Progenitor cell of endocrine pancreas (in vitro differentiated cells): ENCODE results near the gene SLC4A8. TPM values are rescaled to one million over a fixed set of nuclear protein-coding genes. Genes with fewer than 3 reads are reported as not detected.

Source experiments
- DNase-seq: peaks from one replicate; pipeline ENCODE4 v3.0.0; 2021; ENCODE audit warnings: low spot score; ENCODE audit not compliant: unreplicated experiment
- H3K27ac Mint-ChIP-seq: 2 replicates; pipeline ENCODE4 v1.8.0; 2021; ENCODE audit warnings: mild to moderate bottlenecking, moderate library complexity, mixed read lengths
- H3K27me3 Mint-ChIP-seq: 2 replicates; pipeline ENCODE4 v1.8.0; 2021; ENCODE audit warnings: mixed read lengths
- H3K36me3 Mint-ChIP-seq: 2 replicates; pipeline ENCODE4 v1.8.0; 2022; ENCODE audit warnings: mixed read lengths; ENCODE audit not compliant: insufficient read depth
- H3K4me1 Mint-ChIP-seq: 2 replicates; pipeline ENCODE4 v1.8.0; 2021; ENCODE audit warnings: low read depth, mixed read lengths
- H3K4me3 Mint-ChIP-seq: 2 replicates; pipeline ENCODE4 v1.8.0; 2021; ENCODE audit warnings: low read depth, mild to moderate bottlenecking, moderate library complexity, mixed read lengths
- H3K9me3 Mint-ChIP-seq: 2 replicates; pipeline ENCODE4 v1.8.0; 2021; ENCODE audit warnings: low read depth, mixed read lengths
- total RNA-seq: library from RNA; stranded (reverse); gene quantifications from 2 replicates; pipeline ENCODE4 v1.2.1, GENCODE V29; 2021
- TF ChIP-seq, protein P1 (sequence below): fragments of 200-600 bp; sonication (generic); IDR thresholded peaks from one replicate; pipeline ENCODE4 v1.5.0; 2021; ENCODE audit warnings: antibody characterized with exemption, mild to moderate bottlenecking; ENCODE audit not compliant: unreplicated experiment

Gene SLC4A8
- total RNA-seq, 1 donor from 2014 or later = 11.8 TPM

DNA sequence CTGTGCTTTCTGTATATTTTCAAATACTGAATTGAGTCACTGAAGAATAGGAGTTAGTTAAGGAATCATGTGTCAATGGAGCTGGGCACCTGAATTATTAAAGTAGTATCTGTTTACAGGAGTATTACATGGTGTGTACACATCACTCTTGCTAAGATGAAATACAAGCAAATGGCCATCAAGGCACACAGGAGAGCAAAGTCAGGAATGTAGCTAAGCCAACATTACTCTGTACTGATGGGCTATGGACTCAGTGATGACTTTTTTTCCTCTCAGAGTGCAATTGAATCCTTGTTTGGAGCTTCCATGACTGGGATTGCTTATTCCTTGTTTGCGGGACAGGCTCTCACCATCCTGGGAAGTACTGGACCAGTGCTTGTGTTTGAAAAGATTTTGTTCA lies 45.5 kb downstream of the SLC4A8 start:
- Mint-ChIP-seq H3K36me3 (no peaks in the 10 kb centered on the region), H3K4me1 (no peaks in the 10 kb centered on the region)

DNA sequence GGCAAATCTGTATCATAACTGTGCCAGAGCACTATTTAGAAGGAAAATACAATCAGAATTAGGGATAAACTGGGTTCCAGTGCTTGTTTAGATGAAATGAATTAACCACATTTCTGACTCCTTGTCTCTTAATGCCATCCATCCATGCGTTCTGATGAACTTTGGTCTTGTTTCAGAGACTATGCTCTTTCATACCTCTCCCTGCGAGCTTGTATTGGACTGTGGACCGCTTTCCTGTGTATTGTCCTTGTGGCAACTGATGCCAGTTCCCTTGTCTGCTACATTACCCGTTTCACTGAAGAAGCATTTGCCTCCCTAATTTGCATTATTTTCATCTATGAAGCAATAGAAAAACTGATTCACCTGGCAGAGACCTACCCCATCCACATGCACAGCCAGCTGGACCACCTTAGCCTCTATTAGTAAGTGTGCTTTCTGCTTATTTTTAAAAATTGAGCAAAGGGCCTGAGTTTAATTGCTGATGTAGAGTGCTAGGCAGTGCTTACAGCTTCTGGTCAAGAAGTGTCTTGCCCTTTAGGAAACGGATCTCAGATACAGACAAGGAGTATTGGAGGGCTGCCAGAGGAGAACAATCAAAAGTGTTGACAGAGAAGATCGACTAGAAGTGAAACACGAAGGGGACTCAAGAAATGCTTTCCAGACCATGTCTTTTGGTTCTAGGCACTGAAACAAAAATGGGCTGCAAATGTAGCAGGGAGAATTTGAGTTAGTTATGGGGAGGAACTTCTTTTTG lies 46.7 kb downstream of the SLC4A8 start:
- TF ChIP-seq, protein P1, sequence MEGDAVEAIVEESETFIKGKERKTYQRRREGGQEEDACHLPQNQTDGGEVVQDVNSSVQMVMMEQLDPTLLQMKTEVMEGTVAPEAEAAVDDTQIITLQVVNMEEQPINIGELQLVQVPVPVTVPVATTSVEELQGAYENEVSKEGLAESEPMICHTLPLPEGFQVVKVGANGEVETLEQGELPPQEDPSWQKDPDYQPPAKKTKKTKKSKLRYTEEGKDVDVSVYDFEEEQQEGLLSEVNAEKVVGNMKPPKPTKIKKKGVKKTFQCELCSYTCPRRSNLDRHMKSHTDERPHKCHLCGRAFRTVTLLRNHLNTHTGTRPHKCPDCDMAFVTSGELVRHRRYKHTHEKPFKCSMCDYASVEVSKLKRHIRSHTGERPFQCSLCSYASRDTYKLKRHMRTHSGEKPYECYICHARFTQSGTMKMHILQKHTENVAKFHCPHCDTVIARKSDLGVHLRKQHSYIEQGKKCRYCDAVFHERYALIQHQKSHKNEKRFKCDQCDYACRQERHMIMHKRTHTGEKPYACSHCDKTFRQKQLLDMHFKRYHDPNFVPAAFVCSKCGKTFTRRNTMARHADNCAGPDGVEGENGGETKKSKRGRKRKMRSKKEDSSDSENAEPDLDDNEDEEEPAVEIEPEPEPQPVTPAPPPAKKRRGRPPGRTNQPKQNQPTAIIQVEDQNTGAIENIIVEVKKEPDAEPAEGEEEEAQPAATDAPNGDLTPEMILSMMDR = no peak
- no peaks in the 10 kb centered on the region for H3K4me1 Mint-ChIP-seq
- H3K4me3 Mint-ChIP-seq = no peak overlapping the region
- no peaks in the 10 kb centered on the region for H3K36me3 Mint-ChIP-seq
- no peak overlapping the region for H3K27ac Mint-ChIP-seq
- no peaks in the 10 kb centered on the region for H3K9me3 Mint-ChIP-seq
- H3K27me3 Mint-ChIP-seq = no peaks in the 10 kb centered on the region
- no peak for DNase-seq

More for the DNA sequence above, 45.5 kb downstream of the SLC4A8 start:
- H3K4me3 Mint-ChIP-seq = no peak overlapping the region
- no peak overlapping the region for H3K27ac Mint-ChIP-seq
- DNase-seq = no peak
- no peaks in the 10 kb centered on the region for H3K27me3 Mint-ChIP-seq
- TF ChIP-seq, protein P1 = no peak
- no peaks in the 10 kb centered on the region for H3K9me3 Mint-ChIP-seq

- Mint-ChIP-seq H3K36me3 (no peaks in the 10 kb centered on the region), H3K27me3 (no peaks in the 10 kb centered on the region), H3K4me1 (no peaks in the 10 kb centered on the region), H3K9me3 (no peaks in the 10 kb centered on the region), H3K27ac (no peak overlapping the region), H3K4me3 (no peak overlapping the region)
- DNase-seq = no peak
- TF ChIP-seq, protein P1 = no peak
Observed at GRCh38 chr12:51472984-51473383, 48.4 kb downstream of the SLC4A8 start.

DNA sequence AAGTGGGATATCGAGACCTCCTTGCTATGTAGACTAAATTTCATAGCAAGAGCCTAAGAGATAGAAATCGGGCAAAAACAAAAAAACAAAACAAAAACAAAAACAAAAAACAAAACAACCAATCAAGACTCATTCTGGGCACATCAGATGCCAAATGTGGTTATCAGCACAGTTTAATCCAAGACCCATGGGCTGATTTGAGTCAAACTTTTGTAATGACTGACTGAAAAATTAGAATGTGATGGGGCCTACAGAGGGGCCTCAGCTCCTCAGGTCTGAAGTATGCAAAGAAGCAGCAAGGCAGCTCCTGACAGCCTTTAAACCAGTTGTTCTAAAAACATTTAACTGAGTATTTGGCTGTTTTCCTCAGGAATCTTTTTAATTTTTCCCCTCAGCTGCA lies 49.3 kb downstream of the SLC4A8 start:
- Mint-ChIP-seq H3K4me3 (no peak overlapping the region), H3K27me3 (no peaks in the 10 kb centered on the region), H3K9me3 (no peaks in the 10 kb centered on the region), H3K4me1 (no peaks in the 10 kb centered on the region), H3K27ac (no peak overlapping the region), H3K36me3 (no peaks in the 10 kb centered on the region)
- TF ChIP-seq, protein P1 = no peak
- no peak for DNase-seq

DNA sequence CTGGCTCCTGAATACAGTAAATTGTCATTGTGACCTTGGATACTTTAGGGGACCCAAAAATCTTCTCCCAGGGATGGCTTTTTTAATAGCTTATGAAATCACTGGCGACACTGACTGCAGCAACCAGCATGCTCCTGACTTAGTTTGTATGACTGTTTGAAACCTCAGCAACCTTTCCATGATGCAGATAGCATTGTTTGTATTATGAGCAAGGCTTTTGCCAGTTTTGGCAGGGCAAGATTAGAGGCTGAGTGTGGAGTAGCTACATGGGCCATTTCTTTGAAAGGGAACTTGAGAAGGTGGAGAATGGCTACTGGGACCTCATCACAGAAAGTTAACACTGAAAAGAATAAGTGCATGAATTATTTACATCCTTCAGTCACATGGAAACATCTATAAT lies 50.9 kb downstream of the SLC4A8 start:
- H3K4me1 Mint-ChIP-seq = no peaks in the 10 kb centered on the region
- peak overlapping the region; percentile 59 for H3K27ac Mint-ChIP-seq
- H3K9me3 Mint-ChIP-seq = no peaks in the 10 kb centered on the region
- H3K4me3 Mint-ChIP-seq = no peak overlapping the region
- no peak for DNase-seq
- TF ChIP-seq, protein P1 = no peak
- H3K27me3 Mint-ChIP-seq = no peaks in the 10 kb centered on the region
- H3K36me3 Mint-ChIP-seq = no peaks in the 10 kb centered on the region
